DOHH2 (cell line): ENCODE results near the gene KIF13A.

Experiments used
- CTCF ChIP-seq: fragments of 200-600 bp; sonication (generic); IDR thresholded peaks from one replicate; pipeline ENCODE4 v1.5.1; 2014; ENCODE audit warnings: antibody characterized with exemption, mild to moderate bottlenecking, low read depth, low read length; ENCODE audit not compliant: poor library complexity, severe bottlenecking
- EZH2phosphoT487 ChIP-seq: fragments of 200-600 bp; sonication (generic); IDR thresholded peaks from 2 replicates; pipeline ENCODE4 v1.6.1; 2017; ENCODE audit warnings: borderline replicate concordance, mild to moderate bottlenecking, antibody characterized with exemption, low read length, moderate library complexity, mixed read lengths

GRCh38 chr6:17714879-17715851 is 272.3 kb downstream of the KIF13A start:
- TF ChIP-seq CTCF (no peak), EZH2phosphoT487 (no peak)
